GM18868 (cell line): ENCODE measurements around the gene A3GALT2.

ENCODE experiments used
- ATAC-seq: cut with Tn5 transposase; IDR thresholded peaks from one replicate; pipeline ENCODE4 v1.9.1; 2021; ENCODE audit warnings: mild to moderate bottlenecking, moderate library complexity; ENCODE audit not compliant: unreplicated experiment

The A3GALT2 gene

DNA sequence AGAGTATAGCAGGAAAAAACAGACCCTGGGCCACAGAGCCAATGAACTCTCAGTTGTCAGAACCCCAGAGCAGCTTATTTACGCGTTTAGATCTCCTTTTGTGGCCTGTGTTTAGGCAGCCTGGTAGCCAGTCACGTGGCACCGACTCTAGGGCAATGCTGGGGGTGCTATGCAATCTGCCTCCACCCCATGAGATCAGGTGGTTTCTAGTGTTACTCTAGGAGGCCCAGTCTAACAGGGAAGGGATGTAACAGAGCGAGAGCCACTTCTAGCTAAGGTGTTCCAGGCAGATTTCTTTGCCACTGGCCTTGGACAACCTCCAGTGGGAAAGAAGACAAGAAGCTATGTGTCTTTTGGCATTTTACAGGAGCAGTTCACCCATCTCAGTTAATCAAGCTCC lies 12.0 kb upstream of the A3GALT2 start:
- ATAC-seq = no peak

- no peak for ATAC-seq
Measured at GRCh38 chr1:33332357-33332789, 11.5 kb upstream of the A3GALT2 start.

GRCh38 chr1:33331444-33332356 lies 10.8 kb upstream of the A3GALT2 start:
- ATAC-seq = no peak

DNA sequence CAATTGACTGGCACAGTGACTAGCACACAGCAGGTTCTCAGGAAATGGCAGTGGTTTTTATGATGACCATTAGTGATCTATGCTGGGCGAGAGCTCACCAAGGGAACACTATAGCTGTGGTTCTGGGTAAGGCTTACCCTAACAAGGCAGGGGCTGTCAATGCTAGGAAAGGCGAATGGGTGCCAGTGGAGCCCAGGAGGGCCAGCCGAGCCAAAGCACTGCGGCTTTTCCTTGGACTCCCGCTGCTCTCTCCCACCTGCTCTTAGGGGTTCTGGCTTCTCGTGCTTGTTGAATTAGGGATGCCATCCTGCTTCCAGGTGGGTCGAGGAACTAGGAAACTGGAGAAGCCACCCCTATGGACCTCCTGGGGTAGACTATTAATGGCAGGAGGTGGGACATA lies 10.0 kb upstream of the A3GALT2 start:
- no peak for ATAC-seq

DNA sequence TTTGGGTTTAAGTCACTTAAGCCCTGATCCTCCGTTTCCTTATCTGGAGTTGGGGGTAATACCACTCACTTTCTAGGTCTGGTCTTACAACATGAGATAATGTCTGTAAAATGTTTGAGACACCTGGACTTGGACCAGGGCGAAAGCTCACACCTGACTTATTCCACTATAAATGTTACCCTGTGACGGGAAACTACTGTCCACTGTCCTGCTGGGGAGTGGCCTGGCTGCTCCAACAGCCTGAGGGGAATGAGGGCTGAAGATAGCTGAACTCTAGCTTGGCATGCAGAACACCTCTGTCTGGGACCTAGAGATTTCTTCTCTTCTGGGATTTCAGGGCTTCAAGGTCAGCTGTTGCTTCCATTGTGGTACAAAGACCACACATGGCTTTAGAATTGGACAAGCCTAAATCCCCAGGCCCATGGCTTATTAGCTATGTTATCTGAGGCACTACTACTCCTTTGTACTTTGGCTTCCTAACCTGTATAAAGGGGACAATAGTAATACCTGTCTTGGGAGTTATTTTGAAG lies 9.5 kb upstream of the A3GALT2 start:
- ATAC-seq = no peak

- no peak for ATAC-seq
Measured at GRCh38 chr1:33329600-33330305, 8.9 kb upstream of the A3GALT2 start.

DNA sequence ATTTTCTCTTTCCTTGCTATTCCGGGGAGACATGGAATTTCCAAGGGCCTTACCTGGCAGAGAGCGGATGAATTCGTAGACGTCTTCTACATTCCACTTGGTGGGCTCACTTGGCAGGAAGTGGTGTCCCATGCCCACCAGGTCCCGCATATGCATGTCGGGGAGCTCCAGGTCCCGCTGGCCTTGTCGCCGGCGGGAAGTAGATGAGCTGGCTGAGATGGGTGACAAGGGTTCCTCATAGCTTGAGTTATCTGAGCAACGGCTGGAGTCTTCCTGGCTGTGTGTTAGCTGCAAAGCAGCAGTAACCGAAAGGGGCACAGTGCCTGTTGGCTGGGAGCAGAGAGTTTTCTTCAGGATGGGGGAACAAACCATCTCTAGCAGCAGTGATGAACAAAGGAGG lies 7.9 kb upstream of the A3GALT2 start:
- ATAC-seq = no peak

GRCh38 chr1:33327587-33328325 lies 6.9 kb upstream of the A3GALT2 start:
- ATAC-seq = no peak

DNA sequence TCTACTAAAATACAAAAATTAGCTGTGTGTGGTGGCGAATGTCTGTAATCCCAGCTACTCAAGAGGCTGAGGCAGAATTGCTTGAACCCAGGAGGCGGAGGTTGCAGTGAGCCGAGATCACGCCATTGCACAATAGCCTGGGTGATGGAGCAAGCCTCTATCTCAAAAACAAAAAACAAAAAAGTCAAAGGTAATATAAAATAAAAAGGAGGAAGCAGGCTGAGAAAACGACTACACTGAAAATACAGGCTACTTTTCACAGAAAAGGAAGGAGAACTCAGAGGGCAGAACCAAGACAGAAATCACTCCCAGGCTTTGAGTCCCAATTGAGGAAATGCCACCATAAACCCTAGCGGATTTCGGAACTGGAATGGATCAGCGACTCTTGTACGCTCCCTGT lies 5.9 kb upstream of the A3GALT2 start:
- ATAC-seq = no peak

GRCh38 chr1:33324677-33325575 lies 4.0 kb upstream of the A3GALT2 start:
- no peak for ATAC-seq

DNA sequence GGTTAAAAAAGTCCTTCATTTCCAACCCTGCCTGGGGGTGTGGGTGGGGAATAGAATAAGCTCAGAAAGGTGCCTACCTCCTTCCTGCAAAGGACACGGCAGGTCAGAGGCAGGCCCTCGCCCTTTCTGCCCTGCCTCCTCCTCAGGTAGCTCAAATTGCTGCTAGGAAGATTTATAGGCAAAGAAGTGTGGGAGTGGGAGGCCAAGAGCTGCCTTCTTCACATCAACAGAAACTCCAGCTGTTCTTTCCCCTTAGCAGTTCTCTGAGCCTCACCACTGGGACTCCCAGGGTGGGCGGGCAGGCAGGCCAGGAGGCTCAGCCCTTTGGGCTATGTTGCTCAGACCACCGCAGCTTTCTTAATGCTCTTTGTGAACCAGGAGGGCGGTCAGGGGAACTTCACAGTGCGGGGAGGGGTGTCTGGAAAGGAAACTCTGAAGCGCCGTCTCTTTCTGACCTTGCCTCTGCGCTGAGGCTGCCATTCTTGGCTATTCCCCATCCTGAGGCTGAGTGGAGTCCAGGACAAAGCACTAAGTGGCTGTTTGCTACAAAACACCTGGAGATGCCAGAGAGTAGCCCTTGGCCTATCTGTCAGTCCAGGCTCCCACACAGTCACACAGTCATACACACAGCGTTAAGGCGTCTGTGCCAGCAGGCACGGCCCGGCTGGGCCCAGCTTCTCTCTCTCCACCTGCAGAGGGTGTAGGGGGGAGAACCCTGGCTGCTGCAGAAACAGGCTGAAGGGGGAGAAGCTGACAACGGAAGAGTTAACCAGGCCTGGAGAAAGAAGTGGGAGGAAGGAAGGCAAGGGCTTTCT lies 3.0 kb upstream of the A3GALT2 start:
- no peak for ATAC-seq

- ATAC-seq = no peak
Measured at GRCh38 chr1:33322870-33323585, 2.1 kb upstream of the A3GALT2 start.

- no peak for ATAC-seq
Measured at GRCh38 chr1:33322109-33322508, 1.2 kb upstream of the A3GALT2 start.

GRCh38 chr1:33321178-33321577 lies 280 bp upstream of the A3GALT2 start:
- ATAC-seq = no peak

DNA sequence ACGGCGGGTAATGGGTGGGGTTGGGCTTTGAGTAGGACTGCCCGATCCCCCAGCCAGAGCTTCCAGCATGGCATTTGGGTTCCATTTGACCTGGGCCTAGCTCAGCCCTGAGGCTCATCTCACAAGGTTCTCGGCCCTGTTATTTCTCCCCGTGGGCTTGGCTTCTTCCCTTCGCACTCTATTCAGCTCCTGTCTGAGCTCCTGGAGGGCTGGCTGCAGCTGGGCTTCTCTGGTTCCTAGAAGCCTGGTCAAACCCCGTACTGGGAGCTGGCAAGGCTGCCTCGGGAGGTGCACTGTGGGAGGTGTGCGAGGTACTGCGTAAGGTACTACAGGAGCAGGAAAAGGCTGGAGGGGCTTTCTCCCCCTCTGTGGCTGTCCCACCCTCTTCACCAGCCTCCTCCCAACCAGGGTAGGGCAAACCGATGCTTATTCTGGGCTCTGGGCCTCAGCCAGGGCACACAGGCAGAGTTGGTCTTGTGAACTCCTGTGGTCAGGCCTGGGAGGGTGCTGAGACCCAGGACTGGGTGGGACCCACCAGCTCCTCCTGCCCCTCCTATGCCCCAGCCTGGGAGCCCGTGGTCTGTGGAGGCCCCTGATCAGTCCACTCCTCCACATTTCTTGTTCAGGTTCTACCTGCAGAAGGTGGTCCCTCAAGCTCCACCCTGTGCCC lies 814 bp downstream of the A3GALT2 start:
- ATAC-seq = no peak

GRCh38 chr1:33319186-33319948 lies 1.5 kb downstream of the A3GALT2 start:
- ATAC-seq = no peak

GRCh38 chr1:33317946-33318345 lies 3.0 kb downstream of the A3GALT2 start:
- ATAC-seq = no peak
